NOMO-1 treated with DMSO at 0.1 percent for 48 hours (cell line): ENCODE results near the gene TPM1.

Experiments used
- DNase-seq: peaks from one replicate; lab custom pipeline; 2025; ENCODE audit not compliant: unreplicated experiment; lab: John Stamatoyannopoulos, UW

The TPM1 gene

GRCh38 chr15:63040954-63041353 lies 1.6 kb upstream of the TPM1 start:
- no peak for DNase-seq

- no peak for DNase-seq
Measured at GRCh38 chr15:63041402-63041973, 1.1 kb upstream of the TPM1 start.

- peak; percentile 15 for DNase-seq
Measured at GRCh38 chr15:63042877-63043334, 359 bp downstream of the TPM1 start.

- DNase-seq = peak; percentile 32
Measured at GRCh38 chr15:63043335-63044076, 959 bp downstream of the TPM1 start.

- DNase-seq = no peak
Measured at GRCh38 chr15:63044077-63044644, 1.6 kb downstream of the TPM1 start.

GRCh38 chr15:63044645-63045464 lies 2.3 kb downstream of the TPM1 start:
- no peak for DNase-seq

GRCh38 chr15:63045465-63045840 lies 2.9 kb downstream of the TPM1 start:
- DNase-seq = no peak

- DNase-seq = no peak
Measured at GRCh38 chr15:63045879-63046278, 3.3 kb downstream of the TPM1 start.

- no peak for DNase-seq
Measured at GRCh38 chr15:63046917-63047760, 4.6 kb downstream of the TPM1 start.

- no peak for DNase-seq
Measured at GRCh38 chr15:63047792-63048114, 5.2 kb downstream of the TPM1 start.

- peak; percentile 83 for DNase-seq
Measured at GRCh38 chr15:63048115-63048775, 5.7 kb downstream of the TPM1 start.

GRCh38 chr15:63048776-63049665 lies 6.5 kb downstream of the TPM1 start:
- DNase-seq = peak; percentile 51

GRCh38 chr15:63049783-63050371 lies 7.3 kb downstream of the TPM1 start:
- DNase-seq = no peak

- no peak for DNase-seq
Measured at GRCh38 chr15:63050731-63051155, 8.2 kb downstream of the TPM1 start.

- DNase-seq = no peak
Measured at GRCh38 chr15:63051156-63052066, 8.9 kb downstream of the TPM1 start.

- DNase-seq = no peak
Measured at GRCh38 chr15:63052077-63052841, 9.7 kb downstream of the TPM1 start.
